HCT116 (cell line): ENCODE data around the gene PLEKHA4. TPM values are rescaled to one million over a fixed set of nuclear protein-coding genes. Genes with fewer than 3 reads are reported as not detected.

ENCODE experiments used
- ATAC-seq: fragments of 200-7000 bp; cut with Tn5 transposase; 2 replicates; pipeline ENCODE4 v1.9.1; 2020; ENCODE audit warnings: mild to moderate bottlenecking, moderate library complexity
- BruUV-seq: library from RNA; stranded (reverse); fragments of 400-500 nt; replicated peaks from 2 replicates; lab custom pipeline; 2021; lab: Mats Ljungman, UMichigan
- CTCF ChIA-PET: fragments of 300-600 bp; sonication (Branson Sonifier 250); formaldehyde crosslinking; loops from one replicate; lab custom pipeline; 2021; ENCODE audit warnings: antibody characterized with exemption; lab: Charles Lee
- POLR2A ChIA-PET: fragments of 300-600, 350-600 bp; sonication (Branson Sonifier 250); formaldehyde crosslinking; loops from one replicate; lab custom pipeline; 2021; ENCODE audit warnings: antibody characterized with exemption; lab: Charles Lee
- RAD21 ChIA-PET, 2 experiments: fragments of 300-600 bp; sonication (Branson Sonifier 250); formaldehyde crosslinking; loops; one replicate each; lab custom pipeline; 2023; ENCODE audit warnings: low total read pairs in 2 of 2; ENCODE audit not compliant: uncharacterized antibody in 2 of 2, unreplicated experiment in 2 of 2, low non-redundant PET in 1 of 2; lab: Charles Lee
- DNase-seq: peaks from one replicate; pipeline ENCODE4 v3.0.0-alpha.2; 2010; ENCODE audit warnings: low read depth, low spot score
- H2AFZ ChIP-seq: fragments of 200-600 bp; shearing (Covaris generic), sonication (generic); 2 replicates; pipeline ENCODE4 v1.6.1; 2017; ENCODE audit warnings: low read depth, mixed run types, mixed read lengths, antibody characterized with exemption, low read length; ENCODE audit not compliant: poor library complexity, severe bottlenecking
- H3K27ac ChIP-seq: 2 replicates; pipeline ENCODE4 v1.5.1; 2012; ENCODE audit warnings: low read depth, low read length
- H3K27me3 ChIP-seq: fragments of 200-600 bp; sonication (generic); 2 replicates; pipeline ENCODE4 v1.6.1; 2016; ENCODE audit warnings: mixed run types, low read length, mixed read lengths; ENCODE audit not compliant: insufficient read depth
- H3K36me3 ChIP-seq, 2 experiments: fragments of 200-500 bp in 1 of 2; fragments of 200-600 bp in 1 of 2; sonication (Bioruptor generic) in 1 of 2; sonication (generic) in 1 of 2; 2 replicates each; pipeline versions ENCODE4 v1.5.1 to v1.6.1; 2014 to 2016; ENCODE audit warnings: low read length in 2 of 2, inconsistent platforms in 1 of 2, mixed read lengths in 1 of 2, mixed run types in 1 of 2; ENCODE audit not compliant: insufficient read depth in 2 of 2, control insufficient read depth in 1 of 2
- H3K4me1 ChIP-seq, 2 experiments: fragments of 200-600 bp in 1 of 2; sonication (generic) in 1 of 2; 2 replicates each; pipeline versions ENCODE4 v1.5.1 to v1.6.1; 2012 to 2017; ENCODE audit warnings: low read length in 2 of 2, inconsistent platforms in 1 of 2, mild to moderate bottlenecking in 1 of 2, mixed read lengths in 1 of 2, mixed run types in 1 of 2, moderate library complexity in 1 of 2; ENCODE audit not compliant: insufficient read depth in 2 of 2, control insufficient read depth in 1 of 2
- H3K4me2 ChIP-seq: fragments of 200-600 bp; sonication (generic); 2 replicates; pipeline ENCODE4 v1.6.1; 2017; ENCODE audit warnings: mixed run types, low read length, mixed read lengths
- H3K4me3 ChIP-seq, 2 experiments: fragments of 200-600 bp in 1 of 2; sonication (generic) in 1 of 2; replicated peaks in 1 of 2; 2 replicates each; pipeline ENCODE4 v1.5.1; 2011 to 2016; ENCODE audit warnings: low read length in 2 of 2, control low read depth in 1 of 2, low read depth in 1 of 2, mild to moderate bottlenecking in 1 of 2, mixed read lengths in 1 of 2, mixed run types in 1 of 2
- H3K79me2 ChIP-seq: fragments of 200-600 bp; sonication (generic); 2 replicates; pipeline ENCODE4 v1.6.1; 2017; ENCODE audit warnings: mild to moderate bottlenecking, mixed run types, low read length, moderate library complexity, mixed read lengths; ENCODE audit not compliant: insufficient read depth
- H3K9ac ChIP-seq: fragments of 200-600 bp; sonication (generic); 2 replicates; pipeline ENCODE4 v1.6.1; 2016; ENCODE audit warnings: low read length, mixed read lengths
- H3K9me2 ChIP-seq: fragments of 200-600 bp; sonication (generic), shearing (Covaris generic); 2 replicates; pipeline ENCODE4 v1.6.1; 2017; ENCODE audit warnings: mixed run types, mild to moderate bottlenecking, moderate library complexity; ENCODE audit not compliant: insufficient read depth
- H3K9me3 ChIP-seq, 2 experiments: fragments of 200-500 bp in 1 of 2; fragments of 200-600 bp in 1 of 2; sonication (Bioruptor generic) in 1 of 2; sonication (generic) in 1 of 2; 2 replicates each; pipeline ENCODE4 v1.6.1; 2014 to 2017; ENCODE audit warnings: low read length in 2 of 2, mixed read lengths in 2 of 2, inconsistent platforms in 1 of 2, low read depth in 1 of 2, mild to moderate bottlenecking in 1 of 2, mixed run types in 1 of 2, moderate library complexity in 1 of 2; ENCODE audit not compliant: control insufficient read depth in 1 of 2, insufficient read depth in 1 of 2
- H4K20me1 ChIP-seq: fragments of 200-600 bp; sonication (generic), shearing (Covaris generic); 2 replicates; pipeline ENCODE4 v1.6.1; 2017; ENCODE audit warnings: mixed run types, mild to moderate bottlenecking, moderate library complexity; ENCODE audit not compliant: insufficient read depth
- CBX3 ChIP-seq: IDR thresholded peaks from 2 replicates; pipeline ENCODE4 v1.6.1; 2012; ENCODE audit warnings: low read depth
- CEBPB ChIP-seq: IDR thresholded peaks from 2 replicates; pipeline ENCODE4 v1.6.1; 2012; ENCODE audit warnings: low read depth
- ELF1 ChIP-seq: IDR thresholded peaks from 2 replicates; pipeline ENCODE4 v1.6.1; 2012; ENCODE audit warnings: low read depth, borderline replicate concordance
- FOSL1 ChIP-seq: IDR thresholded peaks from 2 replicates; pipeline ENCODE4 v1.6.1; 2012; ENCODE audit warnings: low read depth
- POLR2A ChIP-seq: IDR thresholded peaks from 2 replicates; pipeline ENCODE4 v1.7.0; 2011; ENCODE audit warnings: borderline replicate concordance; ENCODE audit not compliant: insufficient read depth, insufficient read length; ENCODE audit errors: extremely low read depth
- POLR2AphosphoS5 ChIP-seq: IDR thresholded peaks from 2 replicates; pipeline ENCODE4 v1.6.1; 2011; ENCODE audit warnings: mild to moderate bottlenecking, low read depth, low read length, moderate library complexity
- RAD21 ChIP-seq: IDR thresholded peaks from 2 replicates; pipeline ENCODE4 v1.6.1; 2012; ENCODE audit warnings: low read depth, mild to moderate bottlenecking
- SIN3A ChIP-seq: IDR thresholded peaks from 2 replicates; pipeline ENCODE4 v1.6.1; 2012; ENCODE audit warnings: low read depth
- SP1 ChIP-seq: IDR thresholded peaks from 2 replicates; pipeline ENCODE4 v1.6.1; 2012; ENCODE audit warnings: low read depth
- TCF7L2 ChIP-seq: IDR thresholded peaks from 2 replicates; pipeline ENCODE4 v1.7.0; 2011; ENCODE audit warnings: borderline replicate concordance, inconsistent platforms; ENCODE audit not compliant: insufficient read depth, insufficient read length; ENCODE audit errors: extremely low read depth
- YY1 ChIP-seq: IDR thresholded peaks from 2 replicates; pipeline ENCODE4 v1.6.1; 2011; ENCODE audit warnings: low read length, low read depth, moderate library complexity, mild to moderate bottlenecking; ENCODE audit not compliant: insufficient replicate concordance; ENCODE audit errors: extremely low read depth
- ZBTB33 ChIP-seq: IDR thresholded peaks from 2 replicates; pipeline ENCODE4 v1.6.1; 2011; ENCODE audit warnings: mild to moderate bottlenecking, low read length, moderate library complexity; ENCODE audit not compliant: insufficient replicate concordance; ENCODE audit errors: extremely low read depth
- ZFX ChIP-seq: fragments of 450-650 bp; IDR thresholded peaks from 2 replicates; pipeline ENCODE4 v1.6.1; 2017
- ZNF274 ChIP-seq: fragments of 200-500 bp; sonication (Bioruptor generic); IDR thresholded peaks from 2 replicates; pipeline ENCODE4 v1.6.1; 2014; ENCODE audit warnings: mild to moderate bottlenecking, low read depth, low read length, inconsistent platforms
- intact Hi-C: fragments of 100-400 bp; cut with micrococcal nuclease; formaldehyde crosslinking; loops from 2 replicates; pipeline ENCODE4 v1.10.0; 2022
- total RNA-seq: library from RNA; stranded (reverse); gene quantifications from one replicate; pipeline ENCODE4 v1.2.1, GENCODE V29; 2021; ENCODE audit not compliant: unreplicated experiment
- TF ChIP-seq, protein P1 (sequence below), 3 experiments: fragments of 200-600 bp in 1 of 3; sonication (generic) in 1 of 3; IDR thresholded peaks in 2 of 3; conservative IDR thresholded peaks in 1 of 3; 2 replicates each; pipeline ENCODE4 v1.5.1; 2012 to 2017; ENCODE audit warnings: low read depth in 2 of 3, low read length in 2 of 3, antibody characterized with exemption in 1 of 3, borderline replicate concordance in 1 of 3, control low read depth in 1 of 3, mild to moderate bottlenecking in 1 of 3, mixed read lengths in 1 of 3, mixed run types in 1 of 3, moderate library complexity in 1 of 3; ENCODE audit not compliant: insufficient read depth in 1 of 3

Gene PLEKHA4
- total RNA-seq, 1 experiment from 2014 or later = 20.4 TPM

- no peak for TF ChIP-seq SIN3A
- no peak for TF ChIP-seq POLR2AphosphoS5
- TF ChIP-seq FOSL1 = no peak
Measured at GRCh38 chr19:48858984-48859710, 9.3 kb downstream of the PLEKHA4 start (continued).

GRCh38 chr19:48856921-48857320, 11.5 kb downstream of the PLEKHA4 start:
- ChIA-PET CTCF (no interaction called here), POLR2A (no interaction called here), RAD21 (no interaction called here)
- Histone ChIP-seq H3K4me2 (no peak overlapping the region), H2AFZ (no peak overlapping the region), H3K4me3 (no peak overlapping the region), H3K4me1 (peaks cover 0 to 8% of the 10 kb centered on the region in 2 experiments; a peak in 1 of 4 replicates), H3K27me3 (no peaks in the 10 kb centered on the region), H3K79me2 (no peaks in the 10 kb centered on the region), H3K9ac (no peak overlapping the region), H4K20me1 (no peaks in the 10 kb centered on the region), H3K27ac (no peak overlapping the region), H3K9me3 (no peaks in the 10 kb centered on the region), H3K36me3 (no peaks in the 10 kb centered on the region), H3K9me2 (no peaks in the 10 kb centered on the region)
- intact Hi-C loops = no loop called here
- no peak for ATAC-seq
- TF ChIP-seq POLR2A (no peak), ZNF274 (no peak), RAD21 (no peak), ELF1 (no peak), ZFX (no peak), CBX3 (no peak), ZBTB33 (no peak), YY1 (no peak), TCF7L2 (no peak), SP1 (no peak), CEBPB (no peak)
- TF ChIP-seq, protein P1, sequence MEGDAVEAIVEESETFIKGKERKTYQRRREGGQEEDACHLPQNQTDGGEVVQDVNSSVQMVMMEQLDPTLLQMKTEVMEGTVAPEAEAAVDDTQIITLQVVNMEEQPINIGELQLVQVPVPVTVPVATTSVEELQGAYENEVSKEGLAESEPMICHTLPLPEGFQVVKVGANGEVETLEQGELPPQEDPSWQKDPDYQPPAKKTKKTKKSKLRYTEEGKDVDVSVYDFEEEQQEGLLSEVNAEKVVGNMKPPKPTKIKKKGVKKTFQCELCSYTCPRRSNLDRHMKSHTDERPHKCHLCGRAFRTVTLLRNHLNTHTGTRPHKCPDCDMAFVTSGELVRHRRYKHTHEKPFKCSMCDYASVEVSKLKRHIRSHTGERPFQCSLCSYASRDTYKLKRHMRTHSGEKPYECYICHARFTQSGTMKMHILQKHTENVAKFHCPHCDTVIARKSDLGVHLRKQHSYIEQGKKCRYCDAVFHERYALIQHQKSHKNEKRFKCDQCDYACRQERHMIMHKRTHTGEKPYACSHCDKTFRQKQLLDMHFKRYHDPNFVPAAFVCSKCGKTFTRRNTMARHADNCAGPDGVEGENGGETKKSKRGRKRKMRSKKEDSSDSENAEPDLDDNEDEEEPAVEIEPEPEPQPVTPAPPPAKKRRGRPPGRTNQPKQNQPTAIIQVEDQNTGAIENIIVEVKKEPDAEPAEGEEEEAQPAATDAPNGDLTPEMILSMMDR (IDR thresholded peaks at IDR 0.05 in 2 of 3, conservative IDR thresholded peaks at IDR 0.05 in 1 of 3; ENCODE audit: borderline replicate concordance in 1 of 3, insufficient read depth in 1 of 3, low read depth in 2 of 3, low read length in 2 of 3) = no peak
- no peak for DNase-seq
- no TSS peak for BruUV-seq
